HG03354 (cell line): ENCODE data around the gene SYT7.

Experiments
- ATAC-seq: cut with Tn5 transposase; IDR thresholded peaks from one replicate; pipeline ENCODE4 v1.9.1; 2021; ENCODE audit warnings: mild to moderate bottlenecking; ENCODE audit not compliant: unreplicated experiment, poor library complexity, severe bottlenecking

Gene SYT7

DNA sequence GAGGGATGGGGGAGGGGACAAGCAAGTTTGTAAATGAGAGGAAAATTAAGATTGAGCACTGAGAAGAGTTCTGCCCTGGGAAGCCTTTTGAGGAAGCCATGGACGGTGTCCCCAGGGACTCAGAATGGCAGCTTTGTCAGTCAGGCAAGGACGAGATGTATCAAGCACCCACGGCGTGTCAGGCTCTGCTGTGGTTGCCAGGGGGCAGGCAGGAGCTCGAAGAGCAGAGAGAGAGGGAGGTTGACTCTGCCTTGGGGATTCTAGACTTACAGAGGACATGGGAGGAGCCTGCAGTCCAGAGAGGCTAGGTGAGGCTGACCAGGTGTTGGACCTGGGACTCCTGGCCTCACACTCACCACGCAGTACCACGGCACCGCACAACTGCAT is 29.1 kb upstream of the SYT7 start:
- no peak for ATAC-seq

GRCh38 chr11:61609000-61609979 is 28.4 kb upstream of the SYT7 start:
- ATAC-seq = no peak

GRCh38 chr11:61607920-61608599 is 27.2 kb upstream of the SYT7 start:
- no peak for ATAC-seq

- ATAC-seq = no peak
These were observed 26.6 kb upstream of the SYT7 start for GRCh38 chr11:61607426-61607825.

DNA sequence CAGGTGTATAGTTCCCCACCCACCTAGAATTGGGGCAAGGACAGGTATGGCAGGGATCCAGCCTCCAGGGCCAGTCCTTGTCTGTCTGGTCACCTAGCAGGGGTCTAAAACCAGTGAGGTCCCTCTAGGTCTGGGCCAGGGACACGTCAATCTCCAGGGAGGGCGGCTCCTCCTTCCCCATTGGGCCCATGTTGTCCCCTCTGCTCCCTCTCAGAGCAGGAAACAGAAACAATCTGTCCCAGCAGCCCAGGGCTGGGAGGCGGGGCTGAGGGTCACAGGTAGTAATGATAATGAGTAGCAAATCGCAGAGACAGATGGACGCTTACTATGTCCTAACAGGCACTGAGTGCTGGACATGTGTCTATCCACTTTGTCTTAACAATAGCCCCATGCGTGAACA is 22.8 kb upstream of the SYT7 start:
- ATAC-seq = no peak

- ATAC-seq = no peak
These were observed 22.1 kb upstream of the SYT7 start for GRCh38 chr11:61602775-61603569.

GRCh38 chr11:61601512-61601911 is 20.6 kb upstream of the SYT7 start:
- ATAC-seq = no peak

DNA sequence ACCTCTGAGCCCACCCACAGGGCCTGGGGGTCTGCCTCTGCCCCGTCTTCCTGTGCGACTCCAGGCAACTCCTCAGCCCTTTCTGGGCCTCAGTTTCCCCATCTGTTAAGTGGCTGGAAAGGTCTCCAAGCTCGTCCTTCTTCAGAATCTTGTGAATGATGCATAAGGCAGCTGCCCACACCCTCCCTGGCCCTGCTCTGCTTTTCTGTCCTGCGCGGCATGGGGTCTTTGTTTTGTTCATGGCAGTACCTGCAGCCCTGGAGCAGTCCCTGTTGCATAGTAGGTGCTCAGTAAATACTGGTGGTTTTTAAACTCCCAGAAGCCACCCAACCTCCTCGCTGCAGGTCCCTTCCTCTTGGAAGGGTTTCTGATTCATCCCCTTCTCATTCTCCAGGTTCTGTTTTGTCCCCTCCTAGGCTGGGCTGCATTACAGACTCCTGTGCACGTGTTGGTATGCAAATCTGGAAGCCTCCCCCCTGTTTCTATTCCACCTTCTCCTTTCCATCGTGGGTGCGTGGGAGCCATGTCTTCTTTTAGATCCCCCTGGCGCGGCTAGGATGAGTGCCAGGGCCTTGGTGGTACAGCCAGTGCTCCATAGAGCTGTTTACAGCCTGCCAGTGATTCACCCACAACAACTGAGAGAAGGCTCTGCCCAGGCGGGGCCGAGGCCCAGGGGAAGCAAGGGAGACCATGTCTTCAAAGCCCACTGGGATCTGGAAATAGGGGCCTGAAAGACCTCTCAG is 19.3 kb upstream of the SYT7 start:
- ATAC-seq = no peak

- no peak for ATAC-seq
These were observed 18.3 kb upstream of the SYT7 start for GRCh38 chr11:61598886-61599868.

- ATAC-seq = no peak
These were observed 17.5 kb upstream of the SYT7 start for GRCh38 chr11:61598374-61598773.

DNA sequence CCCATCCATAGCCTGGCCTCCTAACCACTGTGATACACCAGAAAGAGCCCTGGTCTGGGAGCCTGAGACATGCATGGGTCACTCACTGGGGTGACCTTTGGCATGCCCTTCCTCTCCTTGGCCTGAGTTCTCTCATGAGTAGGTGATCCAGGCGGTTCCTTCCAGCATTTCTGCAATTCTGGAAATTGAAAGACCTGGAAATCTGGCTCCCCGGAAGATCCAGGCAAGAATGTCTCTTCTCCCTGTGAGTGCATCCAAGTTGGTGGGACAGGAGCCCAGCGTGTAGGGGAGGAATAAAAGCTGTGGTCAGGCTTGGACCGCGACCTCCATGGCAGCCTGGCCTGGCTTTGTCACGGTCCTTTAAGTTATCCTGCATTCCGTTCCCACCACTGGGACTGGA is 16.1 kb upstream of the SYT7 start:
- no peak for ATAC-seq

DNA sequence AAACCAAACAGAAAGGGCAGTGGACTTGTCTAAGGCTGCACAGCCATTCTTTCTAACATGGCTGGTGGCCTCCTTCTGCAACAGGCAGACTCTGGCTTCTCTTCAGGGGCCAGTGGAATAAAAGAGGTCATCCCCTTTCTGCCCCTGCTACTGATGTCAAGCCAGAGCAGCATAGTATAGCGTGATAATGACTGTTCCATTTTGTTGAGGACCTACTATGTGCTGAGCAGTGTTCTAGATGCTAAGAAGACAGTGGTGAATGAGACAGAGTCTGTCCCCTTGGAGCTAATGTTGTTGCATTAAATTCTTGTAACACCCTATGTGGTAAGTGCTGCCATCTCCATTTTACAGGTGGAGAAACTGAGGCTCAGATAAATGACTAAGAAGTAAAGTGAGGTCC is 15.7 kb upstream of the SYT7 start:
- no peak for ATAC-seq

- ATAC-seq = no peak
These were observed 14.0 kb upstream of the SYT7 start for GRCh38 chr11:61594907-61595257.

DNA sequence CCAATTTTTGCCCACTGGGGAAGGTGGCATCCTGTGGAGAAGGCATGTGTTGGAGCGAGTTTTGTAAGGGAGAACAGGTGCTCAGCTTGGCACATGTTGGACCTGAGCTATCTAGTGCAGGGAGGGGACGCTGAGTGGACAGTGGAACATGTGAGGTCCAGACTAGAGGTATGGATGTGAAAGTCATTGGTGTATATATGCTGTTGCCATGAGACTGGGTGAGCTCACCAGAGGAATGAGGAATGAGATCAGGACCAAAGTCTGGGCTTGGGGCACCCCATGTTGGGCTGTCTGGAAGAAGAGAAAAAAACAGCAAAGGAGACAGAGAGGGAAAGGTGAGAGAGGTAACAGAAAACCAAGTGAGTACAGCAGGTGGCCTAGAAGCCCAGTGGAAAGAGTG is 12.3 kb upstream of the SYT7 start:
- ATAC-seq = no peak

DNA sequence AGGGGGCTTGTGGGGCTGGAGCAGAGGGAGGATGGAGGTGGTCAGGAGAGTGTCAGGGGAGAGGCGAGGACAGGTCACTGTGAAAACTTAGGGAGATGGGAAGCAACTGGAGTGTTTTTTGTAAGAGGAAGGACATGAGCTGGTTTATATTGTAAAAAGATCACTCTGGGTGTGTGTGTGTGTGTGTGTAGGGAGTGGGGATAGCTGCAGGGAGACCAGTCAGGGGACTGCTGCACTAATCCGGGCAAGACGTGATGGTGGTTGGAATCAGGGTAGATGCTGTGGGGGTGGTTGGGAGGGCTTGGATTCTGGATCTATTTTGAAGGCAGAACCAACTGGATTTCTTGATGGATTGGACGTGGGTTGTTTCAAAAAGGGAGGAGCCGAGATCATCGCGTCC is 11.3 kb upstream of the SYT7 start:
- no peak for ATAC-seq

- ATAC-seq = no peak
These were observed 9.1 kb upstream of the SYT7 start for GRCh38 chr11:61589961-61590360.

DNA sequence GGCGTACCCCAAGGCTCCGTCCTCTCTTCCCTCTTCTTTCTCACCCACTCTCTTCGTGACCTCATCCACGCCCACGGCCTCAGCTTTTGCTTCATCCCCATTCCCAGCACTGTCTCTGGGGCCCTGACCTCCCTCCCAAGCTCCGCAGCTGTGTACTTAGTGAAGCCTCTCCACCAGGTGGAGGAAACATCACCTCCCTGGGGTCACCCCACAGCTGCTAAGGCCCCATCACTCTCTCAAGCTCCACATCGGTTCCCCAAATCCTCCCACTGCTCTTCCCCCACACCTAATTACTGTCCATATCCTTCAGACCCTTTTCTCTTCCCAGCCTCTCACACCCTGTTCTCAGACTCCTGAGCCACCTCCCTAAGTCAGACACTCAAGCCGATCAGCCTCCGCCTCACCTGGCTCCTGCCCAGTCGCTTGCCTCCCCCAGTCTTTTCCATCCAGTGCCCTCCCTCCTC is 7.9 kb upstream of the SYT7 start:
- ATAC-seq = no peak

DNA sequence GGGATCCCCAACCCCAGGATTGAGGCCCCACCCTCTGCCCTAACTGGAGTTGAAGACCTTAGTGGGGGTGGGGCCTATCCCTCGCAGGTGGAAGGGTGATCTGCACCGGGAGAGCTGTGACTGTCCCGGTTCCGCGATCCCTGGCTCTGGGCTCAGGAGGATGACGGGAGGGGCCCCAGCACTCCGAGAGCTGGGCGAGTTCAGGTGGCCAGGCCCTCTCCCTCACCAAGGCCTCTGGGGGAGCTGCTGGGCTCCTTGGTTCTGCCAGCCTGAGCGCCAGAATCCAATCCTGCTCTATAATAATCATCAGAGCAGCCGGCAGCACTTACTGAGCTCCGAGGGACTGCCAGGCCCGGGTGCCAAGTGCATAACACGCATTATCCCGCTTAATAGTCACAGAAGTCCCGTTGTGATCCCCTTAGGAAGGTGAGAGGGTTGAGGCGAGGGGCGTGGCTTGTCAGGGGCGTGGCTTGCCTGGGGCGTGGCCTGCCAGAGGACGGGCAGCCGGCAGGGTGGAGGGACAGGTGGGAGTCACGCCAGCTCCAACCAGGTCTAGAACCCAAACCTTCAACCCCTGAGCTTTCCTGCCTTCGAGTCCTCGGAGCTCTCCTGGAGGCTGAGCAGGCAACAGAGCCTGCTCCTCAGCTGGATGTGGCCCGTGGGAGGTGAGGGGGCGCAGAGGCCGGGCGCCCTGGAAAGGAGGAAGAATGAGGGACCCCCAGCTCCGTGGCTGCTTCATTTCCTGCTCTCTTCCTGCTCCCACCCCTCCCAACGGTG is 7.3 kb upstream of the SYT7 start:
- ATAC-seq = no peak
